K562 (cell line): ENCODE measurements around the gene PRR35. TPM values are rescaled to one million over a fixed set of nuclear protein-coding genes. Genes with fewer than 3 reads are reported as not detected.

Experiments
- ATAC-seq: fragments of 200-7000 bp; cut with Tn5 transposase; 3 replicates; pipeline ENCODE4 v1.9.1; 2020; ENCODE audit warnings: moderate library complexity
- BruUV-seq: library from RNA; stranded (reverse); fragments of 400-500 nt; replicated peaks from 2 replicates; lab custom pipeline; 2021; lab: Mats Ljungman, UMichigan
- CTCF ChIA-PET: fragments of 300-600 bp; formaldehyde crosslinking; extraction: SDS; loops from one replicate; lab custom pipeline; 2021; ENCODE audit warnings: low intra/inter-chr PET ratio; lab: Yijun Ruan, JAX
- POLR2A ChIA-PET: fragments of 300-600, 350-650 bp; sonication (Branson Sonifier 250); formaldehyde crosslinking; extraction: SDS; loops from one replicate; lab custom pipeline; 2021; ENCODE audit warnings: antibody characterized with exemption, inconsistent platforms; lab: Yijun Ruan, JAX
- DNase-seq, 4 experiments: peaks; one replicate each; pipeline versions ENCODE4 v3.0.0 to v3.0.0-alpha.2; 2011 to 2018; ENCODE audit warnings: low spot score in 3 of 4, mixed read lengths in 3 of 4; ENCODE audit errors: extremely low read depth in 1 of 4
- FAIRE-seq: peaks from 2 replicates; lab custom pipeline; 2011; peaks lifted over from hg19 to GRCh38; lab: Jason Lieb, UNC
- H2AFZ ChIP-seq: 2 replicates; pipeline ENCODE4 v1.6.0; 2011; ENCODE audit warnings: low read depth, low read length, control low read depth, inconsistent platforms
- H3K27ac ChIP-seq: fragments of 200-600 bp; 3 replicates; pipeline ENCODE4 v1.8.0; 2011; ENCODE audit warnings: low read depth, mild to moderate bottlenecking, control low read depth, inconsistent platforms, low read length, moderate library complexity, mixed read lengths; ENCODE audit errors: extremely low read depth
- H3K27me3 ChIP-seq, 2 experiments: fragments of 300-600 bp in 1 of 2; 2 replicates in 1 of 2; 3 replicates in 1 of 2; pipeline versions ENCODE4 v1.6.0 to v1.8.0; 2011; ENCODE audit warnings: inconsistent platforms in 2 of 2, low read length in 2 of 2, mild to moderate bottlenecking in 1 of 2, mixed read lengths in 1 of 2, moderate library complexity in 1 of 2; ENCODE audit not compliant: control insufficient read depth in 2 of 2, insufficient read depth in 2 of 2
- H3K36me3 ChIP-seq: fragments of 300-600 bp; 3 replicates; pipeline ENCODE4 v1.8.0; 2011; ENCODE audit warnings: mild to moderate bottlenecking, low read length, inconsistent platforms; ENCODE audit not compliant: control insufficient read depth, insufficient read depth
- H3K4me1 ChIP-seq, 2 experiments: fragments of 200-600 bp in 1 of 2; replicated peaks in 1 of 2; 2 replicates in 1 of 2; 3 replicates in 1 of 2; pipeline versions ENCODE4 v1.5.1 to v1.8.0; 2011; ENCODE audit warnings: inconsistent platforms in 2 of 2, low read length in 2 of 2, mild to moderate bottlenecking in 1 of 2, mixed read lengths in 1 of 2, moderate library complexity in 1 of 2; ENCODE audit not compliant: control insufficient read depth in 2 of 2, insufficient read depth in 2 of 2
- H3K4me2 ChIP-seq: 2 replicates; pipeline ENCODE4 v1.6.1; 2011; ENCODE audit warnings: low read length, control low read depth, inconsistent platforms, mixed read lengths; ENCODE audit not compliant: insufficient read depth
- H3K4me3 ChIP-seq: fragments of 200-600 bp; sonication (generic), shearing (Covaris generic); 2 replicates; pipeline ENCODE4 v1.5.1; 2016; ENCODE audit warnings: control low read depth, inconsistent platforms
- H3K79me2 ChIP-seq: fragments of 200-600 bp; 3 replicates; pipeline ENCODE4 v1.8.0; 2011; ENCODE audit warnings: low read length, inconsistent platforms; ENCODE audit not compliant: control insufficient read depth, insufficient read depth
- H3K9ac ChIP-seq, 2 experiments: 2 replicates each; pipeline versions ENCODE4 v1.6.0 to v1.6.1; 2011; ENCODE audit warnings: low read depth in 2 of 2, low read length in 2 of 2, control low read depth in 1 of 2, inconsistent platforms in 1 of 2, mild to moderate bottlenecking in 1 of 2, mixed read lengths in 1 of 2; ENCODE audit not compliant: insufficient read depth in 1 of 2
- H3K9me1 ChIP-seq: one replicate; pipeline ENCODE4 v1.6.0; 2011; ENCODE audit warnings: inconsistent platforms, mild to moderate bottlenecking, low read length, moderate library complexity; ENCODE audit not compliant: control insufficient read depth, insufficient read depth
- H3K9me3 ChIP-seq: replicated peaks from 2 replicates; pipeline ENCODE4 v1.5.1; 2011; ENCODE audit warnings: low read depth, low read length, inconsistent platforms; ENCODE audit not compliant: control insufficient read depth, insufficient read depth
- H4K20me1 ChIP-seq: replicated peaks from 2 replicates; pipeline ENCODE4 v1.6.1; 2011; ENCODE audit warnings: low read length, inconsistent platforms, mixed read lengths; ENCODE audit not compliant: control insufficient read depth, insufficient read depth
- CAMTA2 ChIP-seq: fragments of 250-450 bp; sonication (Bioruptor Pico); conservative IDR thresholded peaks from 2 replicates; pipeline ENCODE4 v1.5.1; 2022
- CCAR2 ChIP-seq: fragments of 200-400 bp; formaldehyde crosslinking; IDR thresholded peaks from 2 replicates; pipeline ENCODE4 v1.6.1; 2017; ENCODE audit warnings: mild to moderate bottlenecking, low read depth, low read length
- EWSR1 ChIP-seq: fragments of 450-650 bp; IDR thresholded peaks from 2 replicates; pipeline ENCODE4 v1.6.1; 2018; ENCODE audit warnings: borderline replicate concordance, mild to moderate bottlenecking, low read depth, moderate library complexity; ENCODE audit not compliant: partially characterized antibody
- KDM1A ChIP-seq, 2 experiments: fragments of 450-650 bp; IDR thresholded peaks; 2 replicates each; pipeline ENCODE4 v1.6.1; 2016; ENCODE audit warnings: mild to moderate bottlenecking in 2 of 2
- KDM5B ChIP-seq: fragments of 200-600 bp; sonication (generic); IDR thresholded peaks from 2 replicates; pipeline ENCODE4 v1.6.1; 2012; ENCODE audit warnings: low read depth, mild to moderate bottlenecking, moderate library complexity, low read length, control low read depth, inconsistent platforms; ENCODE audit not compliant: insufficient replicate concordance
- MAFK ChIP-seq: IDR thresholded peaks from 2 replicates; pipeline ENCODE4 v1.6.1; 2011; ENCODE audit warnings: low read length, improper control_type of control experiment
- MEF2D ChIP-seq: conservative IDR thresholded peaks from 2 replicates; pipeline ENCODE4 v1.6.1; 2016; ENCODE audit warnings: low read depth, missing genetic modification characterization, missing compliant biosample characterization
- MITF ChIP-seq: IDR thresholded peaks from 2 replicates; pipeline ENCODE4 v1.6.1; 2014; ENCODE audit warnings: antibody characterized with exemption
- RFX7 ChIP-seq: fragments of 250-450 bp; sonication (Bioruptor Pico); IDR thresholded peaks from 2 replicates; pipeline ENCODE4 v1.5.1; 2021; ENCODE audit warnings: mild to moderate bottlenecking
- TRIM24 ChIP-seq, 2 experiments: fragments of 450-650 bp; IDR thresholded peaks; 2 replicates each; pipeline ENCODE4 v1.6.1; 2016
- ZBTB17 ChIP-seq: fragments of 450-650 bp; formaldehyde crosslinking; IDR thresholded peaks from 2 replicates; pipeline ENCODE4 v1.4.0; 2020; ENCODE audit warnings: mild to moderate bottlenecking
- ZNF12 ChIP-seq: sonication (generic); formaldehyde crosslinking; IDR thresholded peaks from 2 replicates; pipeline ENCODE4 v1.4.0; 2020; ENCODE audit warnings: mild to moderate bottlenecking, missing genetic modification reagents
- ZNF449 ChIP-seq: fragments of 250-450 bp; sonication (Bioruptor Pico); IDR thresholded peaks from 2 replicates; pipeline ENCODE4 v1.8.0; 2022; ENCODE audit warnings: moderate library complexity, mild to moderate bottlenecking, inconsistent platforms
- WGBS: fragments of 100-300 bp; shearing (Covaris generic); methylation state at CpG from one replicate; pipeline ENCODE4 v1.1.6; 2016; ENCODE audit warnings: low coverage, mixed read lengths; ENCODE audit not compliant: insufficient coverage; ENCODE audit errors: missing lambda C conversion rate; 5-methylcytosine and 5-hydroxymethylcytosine counted together
- in situ Hi-C: fragments of 300-500 bp; cut with MboI; formaldehyde crosslinking; loops from 4 replicates; pipeline ENCODE4 v1.15.0; 2018; ENCODE audit warnings: inconsistent platforms, mixed read lengths
- intact Hi-C: fragments of 100-400 bp; cut with micrococcal nuclease; formaldehyde crosslinking; loops from 2 replicates; pipeline ENCODE4 v1.14.2; 2022
- polyA plus RNA-seq, 8 experiments: library from polyadenylated mRNA; depleted of rRNA in 4 of 8; stranded (reverse) in 5 of 8; unstranded in 3 of 8; fragments of >200 nt; fragmentation: Nextera tagmentation in 2 of 8; fragmentation: Illumina TruSeq in 1 of 8; extraction: Ambion mirVana in 2 of 8; extraction: Trizol in 1 of 8; gene quantifications; 2 replicates each; pipeline versions ENCODE4 v1.2.1 to v1.2.3, GENCODE V29; 2011 to 2014; ENCODE audit warnings: inconsistent platforms in 1 of 8, missing spikeins in 1 of 8
- total RNA-seq, 7 experiments: library from RNA; depleted of rRNA in 6 of 7; stranded (reverse); fragments of >200 nt in 6 of 7; fragmentation: Illumina TruSeq in 2 of 7; extraction: Trizol in 2 of 7; gene quantifications; 2 replicates each; pipeline versions ENCODE4 v1.2.1 to v1.2.3, GENCODE V29; 2011 to 2021; ENCODE audit warnings: low replicate concordance in 1 of 7

PRR35 gene
- total and polyA plus RNA-seq, 9 of the 15 experiments (the other 6 are each of a cell fraction or from before 2014, with no cell fraction given) = 0.17 to 0.45 (median 0.21) TPM; not detected in 5

GRCh38 chr16:600781-601180 is 40.6 kb downstream of the PRR35 start (continued):
- TF ChIP-seq MITF (no peak), KDM1A (IDR thresholded peaks at IDR 0.05) (no peak), MAFK (no peak), CAMTA2 (CRISPR knock-in tag) (no peak)

GRCh38 chr16:603933-604332 is 43.7 kb downstream of the PRR35 start:
- H3K4me3 ChIP-seq = no peak overlapping the region
- intact Hi-C loops = no loop called here
- in situ Hi-C loops = no loop called here
- ChIA-PET CTCF (no interaction called here), POLR2A (no interaction called here)
- FAIRE-seq (no peak), ATAC-seq (no peak), DNase-seq (no peak)
- H4K20me1 ChIP-seq = no peaks in the 10 kb centered on the region
- 70% methylated on average over 5 of the region's 5 CpGs for WGBS
- H3K36me3 ChIP-seq = peaks cover 21% of the 10 kb centered on the region; the same call in 2 of the 3 replicates
- H2AFZ ChIP-seq = no peak overlapping the region
- no TSS peak for BruUV-seq
- TF ChIP-seq ZBTB17 = no peak
- TF ChIP-seq CCAR2 = no peak
- TF ChIP-seq KDM5B = no peak
- no peak for TF ChIP-seq EWSR1
- no peak for TF ChIP-seq TRIM24 (IDR thresholded peaks at IDR 0.05)
- TF ChIP-seq MEF2D = no peak
- TF ChIP-seq RFX7 (CRISPR knock-in tag) = no peak
- no peak for TF ChIP-seq ZNF12 (CRISPR knock-in tag)
- TF ChIP-seq ZNF449 = no peak
- no peak overlapping the region for H3K4me2 ChIP-seq
- H3K27me3 ChIP-seq = no peaks in the 10 kb centered on the region
- H3K27ac ChIP-seq = no peak overlapping the region
- H3K9ac ChIP-seq = no peak overlapping the region
- peaks cover 57% of the 10 kb centered on the region for H3K79me2 ChIP-seq
- peaks cover 0 to 17% of the 10 kb centered on the region in 2 experiments; a peak in 2 of 5 replicates for H3K4me1 ChIP-seq
- H3K9me3 ChIP-seq = no peaks in the 10 kb centered on the region; the same call in 1 of the 2 replicates
- peaks cover 2% of the 10 kb centered on the region for H3K9me1 ChIP-seq
